Measurements from ENCODE around the gene TBC1D32.

The TBC1D32 gene

DNA sequence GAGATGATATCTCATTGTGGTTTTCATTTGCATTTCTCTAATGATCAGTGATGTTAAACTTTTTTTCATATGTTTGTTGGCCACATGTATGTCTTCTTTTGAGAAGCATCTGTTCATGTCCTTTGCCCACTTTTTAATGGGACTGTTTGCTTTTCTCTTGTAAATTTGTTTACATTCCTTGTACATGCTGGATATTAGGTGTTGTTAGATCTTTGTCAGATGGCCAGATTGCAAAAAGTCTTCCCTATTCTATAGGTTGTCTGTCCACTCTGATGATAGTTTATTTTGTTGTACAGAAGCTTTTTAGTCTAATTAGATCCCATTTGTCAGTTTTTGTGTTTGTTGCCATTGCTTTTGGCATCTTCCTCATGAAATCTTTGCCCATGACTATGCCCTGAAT is 172.4 kb downstream of the TBC1D32 start:
- Histone ChIP-seq H3K4me1 (ENCODE audit: insufficient read depth, low read length) (no peaks in the 10 kb centered on the region), H3K27me3 (ENCODE audit: insufficient read depth, low read length) (no peaks in the 10 kb centered on the region), H3K9me3 (ENCODE audit: insufficient read depth, low read depth, low read length) (no peaks in the 10 kb centered on the region), H3K4me3 (ENCODE audit: low read length) (no peak overlapping the region), H3K36me3 (ENCODE audit: insufficient read depth, low read length) (no peaks in the 10 kb centered on the region), H3K27ac (ENCODE audit: low read depth, low read length) (no peak overlapping the region), H3K9ac (ENCODE audit: low read depth, low read length) (no peak overlapping the region)

DNA sequence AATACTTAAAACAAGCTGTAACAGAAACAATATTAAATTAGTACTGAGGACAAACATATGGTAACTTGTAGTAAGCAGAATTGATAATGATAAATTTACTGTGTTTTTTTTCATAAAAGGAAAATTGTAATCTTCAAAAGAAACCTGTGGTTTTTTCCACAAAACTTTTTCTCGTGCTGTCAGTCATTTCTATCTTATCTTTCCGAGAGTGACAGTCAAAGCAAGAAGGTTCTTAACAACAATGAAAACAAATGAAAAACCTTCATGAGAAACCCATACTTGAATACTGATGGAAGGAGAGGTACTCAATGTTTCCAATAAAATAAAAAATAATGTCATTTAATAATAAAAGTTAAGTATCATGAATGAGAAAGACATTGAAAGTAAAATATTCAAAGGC is 174.0 kb downstream of the TBC1D32 start:
- no peaks in the 10 kb centered on the region for H3K4me1 ChIP-seq (ENCODE audit: insufficient read depth, low read length)
- no peaks in the 10 kb centered on the region for H3K27me3 ChIP-seq (ENCODE audit: insufficient read depth, low read length)
- no peak overlapping the region for H3K4me3 ChIP-seq (ENCODE audit: low read length)
- no peaks in the 10 kb centered on the region for H3K36me3 ChIP-seq (ENCODE audit: insufficient read depth, low read length)
- H3K27ac ChIP-seq (ENCODE audit: low read depth, low read length) = no peak overlapping the region
- no peak overlapping the region for H3K9ac ChIP-seq (ENCODE audit: low read depth, low read length)
- H3K9me3 ChIP-seq (ENCODE audit: insufficient read depth, low read depth, low read length) = no peaks in the 10 kb centered on the region
- 92% methylated on average over 2 of the region's 2 CpGs for WGBS

DNA sequence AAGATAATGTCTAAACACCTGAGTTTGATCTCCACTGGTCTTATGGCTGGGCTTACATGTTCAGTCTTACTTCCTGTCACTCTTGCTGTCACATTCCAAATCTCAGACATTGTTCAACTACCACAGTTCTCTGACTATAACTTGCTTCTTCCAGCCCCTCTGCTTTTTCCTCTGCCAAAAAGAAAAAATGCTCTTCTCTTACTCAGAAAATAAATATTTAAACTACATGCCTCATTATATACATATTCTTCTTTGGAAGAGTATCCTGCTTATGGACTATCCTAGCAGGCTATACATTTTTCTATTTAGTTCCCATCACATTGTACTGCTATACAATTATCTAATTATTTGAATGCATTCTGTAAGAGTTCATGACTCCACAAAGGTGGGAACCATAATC is 175.4 kb downstream of the TBC1D32 start:
- no peak overlapping the region for H3K9ac ChIP-seq (ENCODE audit: low read depth, low read length)
- H3K27me3 ChIP-seq (ENCODE audit: insufficient read depth, low read length) = no peaks in the 10 kb centered on the region
- no peaks in the 10 kb centered on the region for H3K36me3 ChIP-seq (ENCODE audit: insufficient read depth, low read length)
- H3K4me1 ChIP-seq (ENCODE audit: insufficient read depth, low read length) = no peaks in the 10 kb centered on the region
- H3K9me3 ChIP-seq (ENCODE audit: insufficient read depth, low read depth, low read length) = 0 out of 2 replicates have a peak, but pooled peaks cover 4% of the 10 kb centered on the region
- H3K4me3 ChIP-seq (ENCODE audit: low read length) = no peak overlapping the region
- H3K27ac ChIP-seq (ENCODE audit: low read depth, low read length) = no peak overlapping the region

DNA sequence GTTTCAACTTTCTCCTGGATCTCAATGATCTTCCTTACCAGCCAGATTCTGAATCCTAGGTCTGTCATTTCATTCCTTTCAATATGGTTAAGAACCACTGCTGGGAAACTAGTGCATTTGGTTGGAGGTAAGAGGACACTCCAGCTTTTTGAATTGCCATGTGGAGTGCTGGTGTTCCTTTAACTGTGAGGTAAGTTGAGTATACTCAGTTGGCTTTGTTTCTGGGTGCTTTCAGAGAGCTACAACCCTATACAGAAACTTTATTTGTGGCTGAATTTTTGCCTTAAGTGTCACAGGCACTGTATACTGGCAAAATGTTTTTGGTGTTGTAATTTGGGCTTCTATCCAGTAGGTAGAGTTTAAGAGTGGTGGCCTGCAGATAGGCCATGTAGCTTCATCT is 175.8 kb downstream of the TBC1D32 start:
- Histone ChIP-seq H3K27me3 (ENCODE audit: insufficient read depth, low read length) (no peaks in the 10 kb centered on the region), H3K4me1 (ENCODE audit: insufficient read depth, low read length) (no peaks in the 10 kb centered on the region), H3K27ac (ENCODE audit: low read depth, low read length) (no peak overlapping the region), H3K9me3 (ENCODE audit: insufficient read depth, low read depth, low read length) (peaks cover 6% of the 10 kb centered on the region; the same call in 1 of the 2 replicates), H3K4me3 (ENCODE audit: low read length) (no peak overlapping the region), H3K36me3 (ENCODE audit: insufficient read depth, low read length) (peaks cover 3% of the 10 kb centered on the region; the same call in 1 of the 2 replicates), H3K9ac (ENCODE audit: low read depth, low read length) (no peak overlapping the region)

DNA sequence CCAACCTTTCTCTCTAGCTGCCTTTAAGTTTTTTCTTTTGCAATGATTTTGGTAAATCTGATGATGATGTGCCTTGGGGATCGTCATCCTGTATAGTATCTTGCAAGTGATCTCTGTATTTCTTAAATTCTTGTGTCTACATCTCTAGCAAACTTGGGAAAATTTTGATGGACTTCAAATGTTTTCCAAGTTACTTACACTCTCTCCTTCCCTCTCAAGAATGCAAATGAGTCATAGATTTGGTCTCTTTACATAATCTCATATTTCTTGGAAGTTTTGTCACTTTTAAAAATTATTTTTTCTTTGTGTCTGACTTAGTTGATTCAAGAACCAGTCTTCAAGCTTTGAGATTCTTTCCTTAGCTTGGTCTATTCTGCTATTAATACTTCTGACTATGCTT is 176.4 kb downstream of the TBC1D32 start:
- Histone ChIP-seq H3K9me3 (ENCODE audit: insufficient read depth, low read depth, low read length) (peaks cover 10% of the 10 kb centered on the region; the same call in 1 of the 2 replicates), H3K4me3 (ENCODE audit: low read length) (no peak overlapping the region), H3K27me3 (ENCODE audit: insufficient read depth, low read length) (no peaks in the 10 kb centered on the region), H3K4me1 (ENCODE audit: insufficient read depth, low read length) (no peaks in the 10 kb centered on the region), H3K27ac (ENCODE audit: low read depth, low read length) (no peak overlapping the region), H3K36me3 (ENCODE audit: insufficient read depth, low read length) (peaks cover 8% of the 10 kb centered on the region; the same call in 1 of the 2 replicates), H3K9ac (ENCODE audit: low read depth, low read length) (no peak overlapping the region)
- no CpG with 5 or more reads among the region's 1 CpG for WGBS

DNA sequence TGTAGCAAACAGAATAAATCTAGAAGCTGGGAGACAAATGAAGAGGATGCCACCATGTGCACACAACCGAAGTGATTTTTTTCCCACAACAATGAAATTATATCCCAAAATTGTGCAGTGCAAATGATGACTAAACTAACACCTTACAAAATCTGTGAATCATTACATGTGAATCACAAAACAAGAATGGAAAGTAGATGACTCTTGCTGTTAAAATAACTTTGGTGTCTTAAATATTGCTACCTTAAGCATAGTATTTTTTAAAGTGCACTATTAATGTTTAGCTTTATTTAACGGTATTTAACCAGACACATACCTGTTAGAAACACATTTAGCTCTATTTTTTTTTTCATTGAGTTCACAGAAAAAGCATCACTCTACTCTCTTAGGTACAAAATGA is 190.8 kb downstream of the TBC1D32 start:
- Histone ChIP-seq H3K9ac (ENCODE audit: low read depth, low read length) (no peak overlapping the region), H3K4me1 (ENCODE audit: insufficient read depth, low read length) (no peaks in the 10 kb centered on the region), H3K27ac (ENCODE audit: low read depth, low read length) (no peak overlapping the region), H3K36me3 (ENCODE audit: insufficient read depth, low read length) (0 out of 2 replicates have a peak, but pooled peaks cover 8% of the 10 kb centered on the region), H3K4me3 (ENCODE audit: low read length) (no peak overlapping the region), H3K27me3 (ENCODE audit: insufficient read depth, low read length) (no peaks in the 10 kb centered on the region), H3K9me3 (ENCODE audit: insufficient read depth, low read depth, low read length) (peaks cover 20% of the 10 kb centered on the region)
- WGBS = 100% methylated on average over 2 of the region's 2 CpGs

DNA sequence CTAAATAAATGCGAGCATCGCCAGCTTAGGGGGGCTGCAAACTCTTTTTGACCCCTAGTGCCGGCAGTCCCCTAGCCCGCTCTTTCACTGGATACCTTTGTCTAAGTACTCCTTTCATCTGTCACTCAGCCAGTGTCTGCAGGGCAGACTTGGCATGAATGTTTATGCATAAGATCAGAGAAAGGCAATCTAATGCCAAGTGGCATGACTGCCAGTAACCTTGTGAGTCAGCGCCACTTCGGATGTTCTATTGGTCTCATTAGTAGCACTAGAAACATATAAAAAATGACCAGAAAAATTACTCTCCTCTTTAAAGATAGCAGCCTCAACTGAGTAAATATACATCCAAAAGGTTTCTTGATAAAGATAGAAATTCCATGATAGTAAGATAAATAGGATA is 192.2 kb downstream of the TBC1D32 start:
- Histone ChIP-seq H3K4me1 (ENCODE audit: insufficient read depth, low read length) (no peaks in the 10 kb centered on the region), H3K27me3 (ENCODE audit: insufficient read depth, low read length) (no peaks in the 10 kb centered on the region), H3K9me3 (ENCODE audit: insufficient read depth, low read depth, low read length) (peaks cover 20% of the 10 kb centered on the region), H3K27ac (ENCODE audit: low read depth, low read length) (no peak overlapping the region), H3K9ac (ENCODE audit: low read depth, low read length) (no peak overlapping the region), H3K4me3 (ENCODE audit: low read length) (no peak overlapping the region), H3K36me3 (ENCODE audit: insufficient read depth, low read length) (0 out of 2 replicates have a peak, but pooled peaks cover 8% of the 10 kb centered on the region)
- 98% methylated on average over 6 of the region's 6 CpGs for WGBS

DNA sequence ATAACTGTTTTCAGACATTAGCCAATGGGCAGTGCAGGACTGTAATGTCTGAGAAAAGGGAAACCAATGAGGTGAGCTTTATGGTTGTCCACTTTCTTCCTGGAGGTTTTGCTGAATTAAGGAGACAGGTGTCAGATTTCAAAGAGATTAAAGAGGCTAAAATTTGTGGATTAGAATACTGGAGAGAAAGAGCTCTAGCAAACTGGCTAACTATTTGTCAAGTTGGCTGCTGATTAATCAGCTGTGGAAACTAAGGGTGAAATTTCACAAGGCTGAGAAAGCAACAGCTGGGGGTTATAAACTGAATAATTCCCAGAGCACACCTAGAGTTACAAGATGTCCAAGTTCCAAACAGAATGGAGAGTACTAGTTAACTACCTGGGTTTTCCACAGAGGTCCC is 198.9 kb downstream of the TBC1D32 start:
- Histone ChIP-seq H3K27me3 (ENCODE audit: insufficient read depth, low read length) (no peaks in the 10 kb centered on the region), H3K27ac (ENCODE audit: low read depth, low read length) (no peak overlapping the region)

DNA sequence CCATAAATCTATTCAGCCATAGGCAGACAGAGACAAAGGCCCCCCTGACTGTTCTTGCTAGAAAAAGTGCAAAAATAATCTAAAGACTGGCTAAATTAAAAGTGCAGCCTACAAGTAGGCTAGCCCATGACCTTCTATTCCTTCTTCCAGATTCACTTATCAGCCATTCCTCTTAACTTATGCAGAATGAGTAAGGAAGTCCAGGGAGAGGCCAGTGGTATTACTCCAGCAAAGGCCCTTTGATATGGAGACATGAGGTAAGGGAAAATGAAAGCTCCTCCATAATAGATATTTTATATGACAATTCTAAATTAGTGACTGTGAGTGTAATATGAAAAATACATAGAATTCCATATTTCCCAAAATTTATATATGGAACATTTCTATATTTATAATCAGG is 199.4 kb downstream of the TBC1D32 start:
- Histone ChIP-seq H3K9me3 (ENCODE audit: insufficient read depth, low read depth, low read length) (no peaks in the 10 kb centered on the region), H3K27me3 (ENCODE audit: insufficient read depth, low read length) (no peaks in the 10 kb centered on the region), H3K4me3 (ENCODE audit: low read length) (no peak overlapping the region), H3K36me3 (ENCODE audit: insufficient read depth, low read length) (no peaks in the 10 kb centered on the region), H3K27ac (ENCODE audit: low read depth, low read length) (no peak overlapping the region), H3K9ac (ENCODE audit: low read depth, low read length) (no peak overlapping the region), H3K4me1 (ENCODE audit: insufficient read depth, low read length) (0 out of 2 replicates have a peak, but pooled peaks cover 5% of the 10 kb centered on the region)

More for the DNA sequence above, 198.9 kb downstream of the TBC1D32 start:
- Histone ChIP-seq H3K4me3 (ENCODE audit: low read length) (no peak overlapping the region), H3K4me1 (ENCODE audit: insufficient read depth, low read length) (0 out of 2 replicates have a peak, but pooled peaks cover 5% of the 10 kb centered on the region), H3K9ac (ENCODE audit: low read depth, low read length) (no peak overlapping the region), H3K9me3 (ENCODE audit: insufficient read depth, low read depth, low read length) (no peaks in the 10 kb centered on the region), H3K36me3 (ENCODE audit: insufficient read depth, low read length) (no peaks in the 10 kb centered on the region)

DNA sequence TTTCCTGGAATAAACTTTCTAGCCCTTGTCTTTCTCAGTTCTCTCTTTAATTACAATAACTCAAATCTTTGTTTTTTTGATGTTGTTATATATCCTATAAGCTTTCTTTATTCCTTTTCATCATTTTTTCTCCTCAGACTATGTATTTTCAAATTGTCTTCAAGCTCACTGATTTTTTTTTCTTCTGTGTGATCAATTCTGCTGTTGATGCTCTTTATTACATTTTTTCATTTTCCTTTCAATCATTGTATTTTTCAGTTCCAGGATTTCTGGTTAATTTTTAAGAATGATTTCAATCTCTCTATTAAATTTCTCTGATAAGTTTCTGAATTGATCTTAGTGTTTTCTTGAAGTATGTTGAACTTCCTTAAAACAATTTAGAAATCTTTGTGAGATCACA is 209.7 kb downstream of the TBC1D32 start:
- Histone ChIP-seq H3K27ac (ENCODE audit: low read depth, low read length) (no peak overlapping the region), H3K4me1 (ENCODE audit: insufficient read depth, low read length) (peaks cover 16% of the 10 kb centered on the region; the same call in 1 of the 2 replicates), H3K27me3 (ENCODE audit: insufficient read depth, low read length) (no peaks in the 10 kb centered on the region), H3K36me3 (ENCODE audit: insufficient read depth, low read length) (peaks cover 20% of the 10 kb centered on the region; the same call in 1 of the 2 replicates), H3K9ac (ENCODE audit: low read depth, low read length) (no peak overlapping the region), H3K4me3 (ENCODE audit: low read length) (no peak overlapping the region), H3K9me3 (ENCODE audit: insufficient read depth, low read depth, low read length) (peaks cover 11% of the 10 kb centered on the region)

DNA sequence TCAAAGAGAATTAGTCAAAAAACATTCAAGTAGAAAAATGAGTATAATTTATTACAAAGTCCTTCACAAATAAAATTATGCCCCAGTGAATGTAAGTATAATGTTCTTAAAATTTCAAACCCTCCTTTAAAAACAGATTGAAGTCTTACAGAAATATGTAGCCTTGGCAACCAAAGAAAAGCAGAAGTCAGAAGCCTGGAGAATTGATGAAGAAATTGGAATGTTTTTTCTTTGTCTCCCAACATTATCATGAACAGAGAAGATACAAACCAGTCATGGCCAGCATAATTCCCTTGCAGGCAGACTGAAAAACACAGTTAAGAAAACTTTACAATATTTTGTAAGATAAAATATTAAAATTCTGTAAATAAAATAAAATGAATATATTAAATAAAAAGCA is 221.9 kb downstream of the TBC1D32 start:
- Histone ChIP-seq H3K27ac (ENCODE audit: low read depth, low read length) (no peak overlapping the region), H3K4me3 (ENCODE audit: low read length) (no peak overlapping the region), H3K4me1 (ENCODE audit: insufficient read depth, low read length) (no peaks in the 10 kb centered on the region), H3K9ac (ENCODE audit: low read depth, low read length) (no peak overlapping the region), H3K9me3 (ENCODE audit: insufficient read depth, low read depth, low read length) (no peaks in the 10 kb centered on the region), H3K36me3 (ENCODE audit: insufficient read depth, low read length) (no peaks in the 10 kb centered on the region), H3K27me3 (ENCODE audit: insufficient read depth, low read length) (no peaks in the 10 kb centered on the region)

DNA sequence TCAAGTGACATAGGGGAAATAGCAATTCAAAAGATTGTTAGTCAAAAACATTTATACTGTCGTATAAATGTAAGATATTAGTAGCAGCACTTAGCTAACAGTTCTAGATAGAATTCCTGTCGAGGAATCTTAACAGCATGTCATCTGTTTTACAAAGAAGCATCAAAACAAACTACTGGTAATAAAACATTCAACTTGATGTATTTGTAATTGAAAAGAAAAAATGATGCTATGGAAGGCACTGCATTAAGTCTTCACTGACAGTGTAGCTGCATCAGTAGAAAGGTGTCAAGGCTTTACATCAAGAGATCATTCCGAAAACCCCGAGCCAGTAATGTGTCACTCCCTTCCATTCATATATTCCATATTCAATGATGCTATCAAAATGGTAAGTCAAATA is 223.5 kb downstream of the TBC1D32 start:
- Histone ChIP-seq H3K9me3 (ENCODE audit: insufficient read depth, low read depth, low read length) (no peaks in the 10 kb centered on the region), H3K27ac (ENCODE audit: low read depth, low read length) (no peak overlapping the region), H3K36me3 (ENCODE audit: insufficient read depth, low read length) (no peaks in the 10 kb centered on the region), H3K9ac (ENCODE audit: low read depth, low read length) (no peak overlapping the region), H3K4me3 (ENCODE audit: low read length) (no peak overlapping the region), H3K4me1 (ENCODE audit: insufficient read depth, low read length) (peaks cover 2% of the 10 kb centered on the region), H3K27me3 (ENCODE audit: insufficient read depth, low read length) (no peaks in the 10 kb centered on the region)
- WGBS = 97% methylated on average over 3 of the region's 4 CpGs

Data from HUES64 (cell line).